ENCODE data around the gene R3HDM1. TPM values are rescaled to one million over a fixed set of nuclear protein-coding genes. Genes with fewer than 3 reads are reported as not detected.
"Not testable (repeated sequence)": the region's sequence is repeated elsewhere in the genome, so short reads cannot be mapped to it uniquely, and the experiment has no call there.

The R3HDM1 gene
- polyA plus RNA-seq, 1 experiment, result 39.9 TPM

DNA sequence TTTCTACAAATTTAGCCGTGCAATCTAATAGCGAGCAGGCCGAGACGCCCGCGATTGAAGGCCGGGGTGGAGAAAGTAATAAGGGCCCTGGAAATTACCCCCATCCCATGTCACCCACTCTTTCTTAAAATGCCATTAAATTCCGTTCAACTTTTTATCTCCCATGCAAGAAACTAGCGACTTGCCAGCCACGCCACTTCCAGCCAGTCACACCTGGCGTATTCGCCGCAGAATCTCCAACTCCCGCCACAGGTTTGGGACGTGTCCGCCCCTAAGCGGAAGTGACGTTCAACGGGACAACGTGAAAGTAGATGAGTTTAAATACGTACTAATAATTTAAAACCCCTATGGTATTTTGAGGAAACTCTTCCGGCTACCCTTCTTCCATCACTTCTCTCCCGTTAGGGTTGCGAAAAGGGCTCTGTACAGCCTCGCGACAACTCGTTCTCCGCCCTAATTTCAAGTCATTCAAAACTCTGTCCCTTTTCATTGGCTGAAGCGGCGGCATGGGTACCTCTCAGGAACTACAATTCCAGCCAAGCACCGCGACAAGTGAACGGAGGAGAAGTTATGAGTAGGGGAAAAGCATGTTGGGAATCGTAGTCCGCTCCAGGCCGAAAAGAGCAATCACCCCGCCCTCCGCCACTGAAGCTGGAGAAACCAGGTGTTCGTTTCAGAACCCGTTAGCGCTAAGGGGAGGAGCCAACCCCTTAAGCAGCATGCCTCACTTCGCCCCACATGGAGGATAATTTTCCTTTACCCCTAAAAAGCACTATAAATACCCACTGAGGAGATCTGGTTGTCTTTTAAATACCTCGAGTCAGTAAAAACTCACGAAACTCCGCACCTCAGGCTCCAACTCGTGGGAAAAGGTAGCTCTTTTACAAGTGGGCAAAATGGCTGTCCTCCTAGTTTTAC lies 712 bp upstream of the R3HDM1 start, which contains the start of gene ZRANB3:
Gene ZRANB3, minus strand, starts transcription at position 906 of the 918 bp plus-strand sequence.
- POLR2A ChIA-PET, result interaction anchor here (0.7 kb wide), 1 partner anchor 139 kb away, joined by 12 read pairs; no protein-coding TSS in a partner anchor
- CTCF ChIA-PET, result interaction anchor here (0.6 to 1.4 kb wide), 3 partner anchors 27 to 527 kb away, joined by 3 read pairs; no protein-coding TSS in a partner anchor
- TF ChIP-seq, protein P1, sequence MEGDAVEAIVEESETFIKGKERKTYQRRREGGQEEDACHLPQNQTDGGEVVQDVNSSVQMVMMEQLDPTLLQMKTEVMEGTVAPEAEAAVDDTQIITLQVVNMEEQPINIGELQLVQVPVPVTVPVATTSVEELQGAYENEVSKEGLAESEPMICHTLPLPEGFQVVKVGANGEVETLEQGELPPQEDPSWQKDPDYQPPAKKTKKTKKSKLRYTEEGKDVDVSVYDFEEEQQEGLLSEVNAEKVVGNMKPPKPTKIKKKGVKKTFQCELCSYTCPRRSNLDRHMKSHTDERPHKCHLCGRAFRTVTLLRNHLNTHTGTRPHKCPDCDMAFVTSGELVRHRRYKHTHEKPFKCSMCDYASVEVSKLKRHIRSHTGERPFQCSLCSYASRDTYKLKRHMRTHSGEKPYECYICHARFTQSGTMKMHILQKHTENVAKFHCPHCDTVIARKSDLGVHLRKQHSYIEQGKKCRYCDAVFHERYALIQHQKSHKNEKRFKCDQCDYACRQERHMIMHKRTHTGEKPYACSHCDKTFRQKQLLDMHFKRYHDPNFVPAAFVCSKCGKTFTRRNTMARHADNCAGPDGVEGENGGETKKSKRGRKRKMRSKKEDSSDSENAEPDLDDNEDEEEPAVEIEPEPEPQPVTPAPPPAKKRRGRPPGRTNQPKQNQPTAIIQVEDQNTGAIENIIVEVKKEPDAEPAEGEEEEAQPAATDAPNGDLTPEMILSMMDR (IDR thresholded peaks at IDR 0.05; ENCODE audit: insufficient read depth, low read depth, low read length), result no peak
- Histone ChIP-seq H3K36me3 (ENCODE audit: control insufficient read depth, insufficient read depth, low read length) (no peaks in the 10 kb centered on the region), H3K27me3 (ENCODE audit: control insufficient read depth, insufficient read depth, low read length) (no peaks in the 10 kb centered on the region), H3K4me3 (ENCODE audit: low read depth, low read length) (peak within 1 kb of the TSS; percentile 89)
- peak; percentile 93 for DNase-seq (ENCODE audit: low read depth)

DNA sequence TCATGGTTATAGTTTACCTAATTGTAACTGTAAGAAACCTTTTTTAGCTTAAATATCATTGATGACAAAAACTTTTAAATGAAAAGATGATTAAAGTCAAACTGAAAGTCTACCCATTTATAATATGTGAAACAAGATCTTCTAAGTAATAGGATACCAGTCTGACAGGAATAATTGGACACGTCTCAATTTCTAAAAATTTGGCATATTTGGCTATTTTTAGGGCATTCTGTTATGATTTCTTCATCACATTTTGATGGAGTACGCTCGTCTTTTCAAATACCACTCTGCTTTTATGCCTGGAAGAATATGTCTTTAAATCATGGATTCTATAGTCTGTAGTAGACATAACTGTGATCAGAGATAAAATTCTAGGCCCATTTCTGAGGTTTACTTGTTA lies 1.3 kb downstream of the R3HDM1 start:
- H3K4me3 ChIP-seq (ENCODE audit: low read depth, low read length), result peak overlapping the region; percentile 89; the same call in 1 of the 2 replicates
- TF ChIP-seq, protein P1 (IDR thresholded peaks at IDR 0.05; ENCODE audit: insufficient read depth, low read depth, low read length), result no peak
- no peaks in the 10 kb centered on the region for H3K27me3 ChIP-seq (ENCODE audit: control insufficient read depth, insufficient read depth, low read length)
- DNase-seq (ENCODE audit: low read depth), result no peak
- ChIA-PET CTCF (interaction anchor here (1.0 kb wide), 1 partner anchor 529 kb away, joined by 3 read pairs; no protein-coding TSS in a partner anchor), POLR2A (no interaction called here)
- no peaks in the 10 kb centered on the region for H3K36me3 ChIP-seq (ENCODE audit: control insufficient read depth, insufficient read depth, low read length)

DNA sequence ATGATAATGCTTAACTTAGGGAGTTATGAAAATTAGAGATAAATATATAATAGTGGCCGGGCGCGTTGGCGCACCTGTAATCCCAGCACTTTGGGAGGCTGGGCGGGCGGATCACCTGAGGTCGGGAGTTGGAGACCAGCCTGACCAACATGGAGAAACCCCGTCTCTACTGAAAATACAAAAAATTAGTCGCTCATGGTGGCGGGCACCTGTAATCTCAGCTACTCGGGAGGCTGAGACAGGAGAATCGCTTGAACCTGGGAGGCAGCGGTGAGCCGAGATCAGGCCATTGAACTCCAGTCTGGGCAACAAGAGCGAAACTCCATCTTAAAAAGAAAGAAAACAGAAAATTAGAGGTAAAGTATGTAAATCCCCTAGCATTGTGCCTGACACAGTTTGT lies 2.3 kb downstream of the R3HDM1 start:
- CTCF ChIA-PET, POLR2A ChIA-PET: not testable (repeated sequence)

DNA sequence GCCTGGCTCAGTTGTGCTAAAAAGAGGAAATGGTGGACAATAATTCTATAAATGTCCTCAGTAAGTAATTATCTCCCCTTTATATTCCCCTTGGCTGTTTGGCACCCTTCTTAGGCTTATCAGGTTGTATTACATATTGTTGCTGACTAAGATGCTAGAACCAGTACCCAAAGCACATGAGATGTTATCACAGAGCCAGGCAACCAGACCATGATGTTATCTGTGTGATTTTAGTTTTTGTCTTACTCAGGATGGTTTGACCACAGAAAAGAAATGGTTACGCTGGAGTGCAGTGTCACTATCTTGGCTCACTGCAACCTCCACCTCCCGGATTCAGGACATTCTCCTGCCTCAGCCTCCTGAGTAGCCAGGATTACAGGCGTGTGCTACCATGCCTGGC lies 15.2 kb downstream of the R3HDM1 start:
- TF ChIP-seq, protein P1 (IDR thresholded peaks at IDR 0.05; ENCODE audit: insufficient read depth, low read depth, low read length), result no peak
- CTCF ChIA-PET, result no interaction called here
- Histone ChIP-seq H3K36me3 (ENCODE audit: control insufficient read depth, insufficient read depth, low read length) (no peaks in the 10 kb centered on the region), H3K27me3 (ENCODE audit: control insufficient read depth, insufficient read depth, low read length) (no peaks in the 10 kb centered on the region), H3K4me3 (ENCODE audit: low read depth, low read length) (no peak overlapping the region)
- no peak for DNase-seq (ENCODE audit: low read depth)
- POLR2A ChIA-PET, result no interaction called here

More for the DNA sequence above, 2.3 kb downstream of the R3HDM1 start:
- DNase-seq (ENCODE audit: low read depth); H3K36me3 ChIP-seq (ENCODE audit: control insufficient read depth, insufficient read depth, low read length); H3K27me3 ChIP-seq (ENCODE audit: control insufficient read depth, insufficient read depth, low read length); H3K4me3 ChIP-seq (ENCODE audit: low read depth, low read length): not testable (repeated sequence)

DNA sequence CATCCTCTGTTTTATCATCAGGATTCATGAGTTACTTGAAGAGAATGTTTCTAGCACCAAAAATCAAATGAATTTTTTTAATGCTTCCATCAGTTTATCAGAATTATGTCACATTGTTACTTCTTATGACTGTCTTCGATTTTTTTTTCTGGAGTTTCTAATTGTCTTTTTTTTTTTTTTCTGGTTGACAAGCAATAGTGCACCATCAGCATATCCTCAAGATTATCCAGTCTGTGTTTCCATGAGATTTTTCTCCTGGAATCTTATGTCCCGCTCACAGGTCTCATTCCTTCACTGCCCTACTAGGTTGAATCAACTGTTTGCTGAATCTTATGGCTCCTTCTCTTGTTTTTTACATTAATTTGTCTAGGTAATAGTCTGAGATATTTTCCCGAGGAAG lies 16.0 kb downstream of the R3HDM1 start:
- ChIA-PET CTCF (no interaction called here), POLR2A (no interaction called here)
- TF ChIP-seq, protein P1 (IDR thresholded peaks at IDR 0.05; ENCODE audit: insufficient read depth, low read depth, low read length), result no peak
- no peaks in the 10 kb centered on the region for H3K36me3 ChIP-seq (ENCODE audit: control insufficient read depth, insufficient read depth, low read length)
- no peak overlapping the region for H3K4me3 ChIP-seq (ENCODE audit: low read depth, low read length)
- DNase-seq (ENCODE audit: low read depth), result no peak
- H3K27me3 ChIP-seq (ENCODE audit: control insufficient read depth, insufficient read depth, low read length), result no peaks in the 10 kb centered on the region
